Activated CD4-positive, alpha-beta T cell treated with anti-CD3 and anti-CD28 coated beads, Interleukin-2, amount 50 U/mL, for 48 hours (primary cell): Measurements from ENCODE around the gene GABBR1.

ENCODE experiments used
- DNase-seq, 2 experiments: peaks; one replicate each; pipeline ENCODE4 v3.0.0-alpha.2; 2020

GABBR1 gene

DNA sequence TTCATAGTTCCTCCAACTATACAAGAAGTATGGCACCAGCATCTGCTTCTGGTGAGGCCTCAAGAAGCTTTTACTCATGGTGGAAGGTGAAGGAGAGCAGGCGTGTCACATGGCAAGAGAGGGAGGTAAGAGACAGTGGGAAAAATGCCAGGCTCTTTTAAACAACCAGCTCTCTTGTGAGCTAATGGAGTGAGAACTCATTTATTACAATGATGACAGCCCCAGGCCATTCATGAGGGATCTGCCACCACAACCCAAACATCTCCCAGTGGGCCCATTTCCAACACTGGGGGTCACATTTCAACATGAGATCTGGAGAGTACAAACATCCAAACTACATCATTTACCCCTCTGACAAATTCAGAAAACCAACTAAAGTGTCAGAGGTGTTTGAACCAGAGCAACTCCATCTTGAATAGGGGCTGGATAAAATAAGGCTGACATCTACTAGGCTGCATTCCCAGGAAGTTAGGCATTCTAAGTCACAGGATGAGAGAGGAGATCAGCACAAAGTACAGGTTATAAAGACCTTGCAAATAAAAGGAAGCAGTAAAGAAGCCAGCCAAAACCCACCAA lies 71.3 kb downstream of the GABBR1 start:
- DNase-seq: no peak

DNA sequence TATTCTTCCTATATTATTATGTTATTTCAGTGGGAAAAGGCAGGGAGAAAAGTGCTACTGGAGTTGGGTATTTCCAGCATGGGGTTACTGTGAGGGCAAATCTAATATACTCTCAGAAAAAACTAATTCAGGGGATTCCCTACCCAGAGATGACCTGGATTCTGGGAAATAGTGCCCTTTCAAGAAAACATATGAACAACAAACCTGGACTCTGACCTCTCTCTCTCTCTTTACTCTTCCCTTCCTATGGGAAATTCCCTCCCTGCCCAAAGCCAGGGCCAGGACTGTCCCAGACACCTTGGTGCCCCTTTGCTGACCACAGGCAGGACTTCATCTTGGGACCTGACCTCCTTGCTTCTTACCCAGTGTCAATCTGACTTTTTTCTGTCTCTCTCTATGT lies 71.9 kb downstream of the GABBR1 start:
- DNase-seq: no peak

DNA sequence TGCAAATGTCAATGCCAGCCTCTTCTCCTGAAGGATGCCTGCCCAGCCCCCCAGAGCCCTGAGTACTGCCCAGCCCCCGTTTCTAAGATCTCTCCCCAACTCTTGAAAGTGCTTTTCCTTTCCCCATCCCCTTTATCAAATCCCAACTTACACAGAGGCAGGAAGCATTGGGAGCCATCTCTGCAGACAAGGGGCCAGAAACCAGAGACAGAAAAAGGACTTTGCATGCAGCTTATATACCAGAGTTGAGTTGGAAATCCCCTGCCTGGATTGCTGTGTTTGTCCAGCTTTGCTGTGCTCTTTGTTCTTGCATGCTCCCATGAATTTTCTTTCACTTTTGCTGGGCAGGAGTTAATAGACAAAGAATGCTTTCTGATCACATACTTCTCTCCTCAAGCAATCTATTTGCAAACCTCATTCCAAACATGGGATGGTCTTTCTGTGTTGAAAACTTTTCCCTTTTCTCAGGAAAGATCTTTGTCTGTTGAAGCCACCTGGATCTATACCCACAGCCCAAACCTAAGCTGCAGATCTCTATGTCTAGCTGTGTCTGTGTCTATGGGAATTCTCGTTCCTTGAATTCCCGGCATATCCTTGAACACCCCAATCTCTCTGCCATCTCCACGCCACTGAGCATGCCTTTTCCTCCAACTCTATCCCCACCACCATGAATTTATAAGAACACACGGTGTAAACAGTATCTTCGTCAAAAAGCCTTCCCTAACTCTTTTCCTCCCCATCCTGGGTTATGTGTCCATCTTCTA lies 73.3 kb downstream of the GABBR1 start, which contains the start of gene UBD:
UBD (minus strand) TSS at position 209 of the 764 bp plus-strand sequence; CDS start at position 178, 31 bp downstream.
- DNase-seq: no peak

DNA sequence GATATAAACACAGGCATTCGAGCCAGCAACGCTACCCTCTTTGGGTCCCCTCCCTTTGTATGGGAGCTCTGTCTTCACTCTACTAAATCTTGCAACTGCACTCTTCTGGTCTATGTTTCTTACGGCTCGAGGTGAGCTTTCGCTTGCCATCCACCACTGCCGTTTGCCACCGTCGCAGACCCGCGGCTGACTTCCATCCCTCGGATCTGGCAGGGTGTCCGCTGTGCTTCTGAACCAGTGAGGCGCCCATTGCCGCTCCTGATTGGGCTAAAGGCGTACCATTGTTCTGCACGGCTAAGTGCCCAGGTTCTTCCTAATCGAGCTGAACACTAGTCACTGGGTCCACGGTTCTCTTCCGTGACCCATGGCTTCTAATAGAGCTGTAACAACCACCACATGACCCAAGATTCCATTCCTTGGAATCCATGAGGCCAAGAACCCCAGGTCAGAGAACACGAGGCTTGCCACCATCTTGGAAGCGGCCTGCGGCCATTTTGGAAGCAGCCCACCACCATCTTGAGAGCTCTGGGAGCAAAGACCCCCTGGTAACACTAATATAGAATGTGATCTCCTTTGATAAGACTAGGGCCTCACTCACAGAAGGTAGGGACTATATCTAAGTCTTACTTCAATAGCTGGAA lies 74.4 kb downstream of the GABBR1 start:
- no peak for DNase-seq

DNA sequence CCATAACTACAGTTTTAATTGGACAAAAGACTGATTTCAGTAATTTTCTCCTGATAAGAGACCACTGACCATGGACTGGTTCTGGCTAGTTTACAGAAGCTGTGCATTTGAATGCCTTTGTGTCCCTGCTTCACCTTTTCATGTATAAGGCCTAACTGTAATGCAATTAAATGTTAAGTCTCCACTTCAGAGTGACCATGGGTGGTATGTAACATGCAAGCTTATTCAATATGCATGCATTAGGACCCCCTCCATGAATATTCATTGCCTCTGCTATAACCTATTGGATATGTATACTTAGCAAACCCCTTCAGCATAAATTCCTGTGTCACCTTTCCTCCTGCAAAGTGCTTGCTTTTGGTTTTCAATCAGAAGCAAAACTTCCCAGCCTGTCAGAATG lies 75.7 kb downstream of the GABBR1 start:
- DNase-seq: no peak

DNA sequence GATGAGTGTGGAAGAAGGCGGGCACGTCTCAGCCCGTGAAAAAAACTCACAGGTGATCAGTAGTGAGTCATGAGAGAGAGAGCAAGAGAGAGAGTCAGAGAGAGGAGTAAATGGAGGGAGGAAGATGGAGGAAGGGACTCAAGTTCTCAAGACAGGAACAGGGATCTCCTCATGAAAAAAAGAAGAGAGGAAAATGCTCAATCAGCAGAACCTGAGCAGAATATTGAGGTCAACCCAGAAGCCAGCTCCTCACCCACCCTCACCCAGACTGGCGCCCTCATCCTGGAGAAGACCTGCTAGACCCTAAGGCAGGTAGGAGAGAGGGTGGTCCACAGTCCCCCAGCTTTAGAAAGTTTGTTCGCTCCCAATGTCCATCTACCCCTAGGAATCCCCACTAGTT lies 78.2 kb downstream of the GABBR1 start:
- DNase-seq: no peak

DNA sequence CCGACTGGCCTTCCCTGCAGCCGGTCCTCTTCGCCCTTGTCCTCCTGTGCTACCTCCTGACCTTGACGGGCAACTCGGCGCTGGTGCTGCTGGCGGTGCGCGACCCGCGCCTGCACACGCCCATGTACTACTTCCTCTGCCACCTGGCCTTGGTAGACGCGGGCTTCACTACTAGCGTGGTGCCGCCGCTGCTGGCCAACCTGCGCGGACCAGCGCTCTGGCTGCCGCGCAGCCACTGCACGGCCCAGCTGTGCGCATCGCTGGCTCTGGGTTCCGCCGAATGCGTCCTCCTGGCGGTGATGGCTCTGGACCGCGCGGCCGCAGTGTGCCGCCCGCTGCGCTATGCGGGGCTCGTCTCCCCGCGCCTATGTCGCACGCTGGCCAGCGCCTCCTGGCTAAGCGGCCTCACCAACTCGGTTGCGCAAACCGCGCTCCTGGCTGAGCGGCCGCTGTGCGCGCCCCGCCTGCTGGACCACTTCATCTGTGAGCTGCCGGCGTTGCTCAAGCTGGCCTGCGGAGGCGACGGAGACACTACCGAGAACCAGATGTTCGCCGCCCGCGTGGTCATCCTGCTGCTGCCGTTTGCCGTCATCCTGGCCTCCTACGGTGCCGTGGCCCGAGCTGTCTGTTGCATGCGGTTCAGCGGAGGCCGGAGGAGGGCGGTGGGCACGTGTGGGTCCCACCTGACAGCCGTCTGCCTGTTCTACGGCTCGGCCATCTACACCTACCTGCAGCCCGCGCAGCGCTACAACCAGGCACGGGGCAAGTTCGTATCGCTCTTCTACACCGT lies 79.5 kb downstream of the GABBR1 start:
- peak; percentile 19 for DNase-seq

DNA sequence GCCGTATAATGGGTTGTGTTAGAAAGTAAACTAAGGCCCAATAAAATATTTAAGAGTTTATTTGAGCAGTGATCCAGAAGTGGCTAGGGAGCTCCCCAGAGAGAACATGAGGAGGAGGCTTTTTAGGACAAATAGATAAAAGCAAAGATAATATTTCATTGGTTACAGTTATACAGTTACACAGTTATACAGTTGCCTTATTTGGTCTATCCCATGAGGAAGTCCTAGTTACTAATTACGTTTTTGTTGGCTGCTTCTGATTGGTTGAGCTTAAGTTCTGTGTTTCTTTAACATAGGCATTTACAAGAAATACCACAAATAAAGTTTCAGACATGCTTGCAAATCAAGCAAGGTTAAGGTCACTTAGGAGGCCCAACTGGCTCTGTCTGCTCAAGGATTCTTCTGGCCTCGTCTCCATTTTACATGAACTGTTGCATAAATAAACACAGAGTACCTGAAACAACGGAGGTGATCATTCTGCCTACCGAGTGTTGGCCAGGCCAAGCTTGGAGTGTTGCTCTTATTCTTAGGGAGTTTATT lies 80.4 kb downstream of the GABBR1 start:
- DNase-seq: no peak

DNA sequence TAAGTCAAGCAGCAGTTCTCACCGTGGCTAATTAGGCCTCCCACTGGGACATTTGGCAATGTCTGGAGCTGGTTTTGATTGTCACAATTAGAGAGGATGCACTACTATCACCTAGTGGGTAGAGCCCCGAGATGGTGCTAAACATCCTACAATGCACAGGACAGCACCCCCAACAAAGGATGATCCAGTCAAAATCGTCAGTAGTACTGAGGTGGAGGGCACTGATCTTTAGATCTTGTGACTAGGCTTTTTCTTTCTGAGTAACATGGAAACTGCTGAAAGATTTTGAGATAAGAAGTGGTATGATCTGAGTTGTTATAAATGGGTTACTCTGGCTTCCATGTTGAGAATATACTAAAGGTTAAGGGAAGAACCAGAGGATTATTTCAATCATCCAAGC lies 85.4 kb downstream of the GABBR1 start:
- no peak for DNase-seq

DNA sequence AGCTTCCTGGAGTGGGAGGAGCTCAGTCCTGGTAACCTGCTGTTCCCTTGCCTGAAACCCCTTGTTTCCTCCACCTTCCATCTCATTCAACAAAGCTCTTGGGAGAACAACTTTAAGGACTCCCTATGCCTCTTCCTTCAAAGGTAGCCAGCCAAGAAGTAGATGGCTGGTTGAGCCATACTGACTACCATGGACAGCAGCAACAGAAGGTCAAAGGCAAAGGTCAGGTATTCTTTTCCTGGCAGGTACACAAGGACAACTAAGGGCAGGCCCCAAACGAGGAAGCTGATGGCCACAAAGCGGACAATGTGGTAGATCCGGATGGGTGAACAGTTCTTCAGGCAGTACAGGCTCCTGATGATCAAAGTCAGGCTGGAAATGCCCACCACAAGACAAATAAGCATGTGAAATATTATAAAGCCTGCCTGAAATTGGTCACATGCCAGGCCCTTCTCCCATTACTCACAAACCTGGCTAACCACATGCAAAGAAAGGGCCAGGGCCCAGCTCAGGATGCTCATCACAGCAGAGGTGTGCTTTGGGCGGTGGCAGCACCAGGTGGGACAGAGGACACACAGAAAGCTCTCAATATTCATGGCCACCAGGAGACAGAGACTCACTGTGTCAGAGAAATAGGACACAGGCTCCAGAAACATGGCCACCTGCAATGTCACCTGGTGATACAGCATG lies 95.1 kb downstream of the GABBR1 start:
- no peak for DNase-seq

DNA sequence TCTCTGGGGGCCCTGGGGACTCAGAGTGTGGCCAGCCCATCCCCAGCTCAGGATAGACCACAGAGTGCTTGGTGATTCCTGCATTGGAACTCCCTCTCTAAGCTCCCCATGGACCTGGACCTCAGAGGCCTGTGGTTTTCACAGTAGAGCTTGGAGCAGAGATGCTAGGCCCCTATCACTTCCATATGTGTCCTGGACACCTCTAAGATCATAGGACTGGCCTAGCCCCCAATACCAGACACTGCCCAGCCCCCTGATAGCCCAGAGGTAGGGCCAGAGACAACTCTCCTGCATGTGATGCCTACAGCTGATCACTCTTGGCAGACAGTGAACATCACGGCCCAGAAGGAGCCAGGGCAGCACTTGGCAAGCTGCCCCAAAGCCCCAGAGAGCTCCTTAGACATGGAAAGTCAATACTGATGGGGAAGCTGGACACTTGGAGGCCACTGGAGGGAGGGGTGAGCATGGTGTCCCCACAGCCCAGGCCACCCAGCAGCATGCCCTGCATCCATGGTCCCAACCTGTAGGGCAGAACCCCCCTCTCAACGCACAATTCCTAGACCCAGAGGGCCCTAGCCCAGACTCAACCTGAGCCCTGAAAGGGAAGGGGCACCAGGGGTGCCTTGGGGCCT lies 100.5 kb downstream of the GABBR1 start:
- no peak for DNase-seq

DNA sequence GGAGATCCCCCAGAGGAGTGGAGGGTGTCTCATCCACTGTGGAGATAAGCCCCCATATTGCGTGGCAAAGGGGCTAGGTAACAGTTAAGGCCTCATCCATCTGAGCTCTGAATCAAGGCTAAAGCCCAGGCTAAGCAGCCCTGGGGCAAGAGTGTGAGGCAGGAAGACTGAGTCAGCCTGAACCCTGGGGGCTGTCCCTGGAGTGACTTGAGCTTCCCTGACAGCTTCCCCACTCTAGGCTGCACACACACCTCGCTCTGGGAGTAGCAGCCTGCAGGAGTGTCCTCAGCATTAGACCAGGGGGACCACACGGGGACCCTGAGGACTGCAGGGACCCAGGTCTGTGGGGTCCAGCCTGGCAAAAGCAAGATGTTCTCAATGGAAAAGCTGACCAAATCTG lies 101.3 kb downstream of the GABBR1 start:
- DNase-seq: peak; percentile 32 to 34

DNA sequence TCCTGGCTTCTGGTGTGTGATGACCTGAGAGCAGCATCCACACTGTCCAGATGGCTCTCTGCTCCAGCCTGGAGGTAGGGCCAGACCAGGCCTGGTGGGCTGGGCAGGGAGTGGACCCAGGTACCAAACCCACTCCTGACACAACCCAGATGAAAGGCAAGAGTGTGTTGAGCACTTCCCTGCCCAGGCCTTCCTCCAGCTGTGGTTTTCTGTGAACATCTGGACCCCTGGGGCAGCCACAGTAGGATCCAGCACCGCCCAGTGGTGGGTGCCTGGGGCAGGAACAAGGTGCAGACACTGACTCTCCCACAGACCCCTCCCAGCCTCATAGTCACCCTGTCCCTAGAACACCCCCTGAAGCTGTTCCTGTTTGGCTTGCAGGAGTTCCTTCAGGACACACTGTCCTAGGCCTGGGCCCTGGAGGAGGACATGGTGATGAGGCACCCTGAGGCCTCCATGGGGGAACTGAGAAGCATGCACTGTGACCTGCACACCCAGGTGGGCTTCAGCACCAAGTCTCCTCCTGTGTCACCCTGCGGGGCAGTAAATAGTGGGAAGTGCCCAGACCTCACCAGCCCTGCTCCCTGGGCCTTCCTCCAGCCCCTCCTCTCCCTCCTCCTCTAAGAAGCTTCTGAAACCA lies 102.2 kb downstream of the GABBR1 start:
- DNase-seq: no peak

DNA sequence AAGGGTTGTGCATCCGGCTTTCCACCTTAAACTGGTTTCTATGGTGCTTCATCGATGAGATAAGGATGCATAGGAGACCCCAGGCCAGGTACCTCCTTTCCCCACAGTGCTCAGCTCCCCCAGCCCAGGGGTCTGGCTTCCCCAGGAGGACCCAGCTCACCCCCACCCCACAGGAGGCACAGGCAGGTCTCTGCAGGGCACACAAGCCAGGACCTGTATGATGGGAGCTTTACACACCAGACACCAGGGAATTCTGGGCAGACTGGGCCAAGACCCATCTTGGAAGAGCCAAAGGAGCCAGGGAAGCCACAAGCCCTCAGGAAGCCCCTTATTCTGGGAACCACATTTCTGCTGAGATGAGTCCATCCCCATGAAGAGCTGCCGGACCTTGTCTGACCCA lies 103.0 kb downstream of the GABBR1 start:
- DNase-seq: no peak

DNA sequence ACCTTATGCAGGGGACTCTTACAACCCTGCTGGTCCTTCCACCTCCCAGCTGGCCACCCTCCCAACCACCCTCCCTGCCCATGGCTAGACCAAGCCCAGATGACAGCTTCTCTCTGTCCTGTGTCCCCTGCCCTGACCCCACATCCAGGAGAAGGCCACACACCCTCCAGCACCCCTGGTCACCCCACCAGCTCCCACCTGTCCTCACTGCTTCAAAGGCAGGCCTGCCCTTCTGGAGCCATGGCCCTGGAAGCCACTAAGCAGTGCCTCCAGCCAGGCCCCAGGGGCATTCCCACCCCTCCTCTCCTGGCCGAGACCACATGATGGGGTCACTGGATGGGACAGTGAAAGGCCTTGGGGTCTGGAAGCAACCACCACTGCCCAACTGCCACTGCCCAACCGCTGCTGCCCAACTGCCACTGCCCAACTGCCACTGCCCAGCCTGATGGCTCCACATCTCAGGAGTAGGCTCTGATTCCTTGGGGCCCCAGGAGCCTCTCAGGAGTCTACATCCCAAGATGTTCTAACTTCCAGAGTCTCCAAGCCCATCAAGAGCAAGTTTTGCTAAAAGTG lies 103.9 kb downstream of the GABBR1 start:
- no peak for DNase-seq

DNA sequence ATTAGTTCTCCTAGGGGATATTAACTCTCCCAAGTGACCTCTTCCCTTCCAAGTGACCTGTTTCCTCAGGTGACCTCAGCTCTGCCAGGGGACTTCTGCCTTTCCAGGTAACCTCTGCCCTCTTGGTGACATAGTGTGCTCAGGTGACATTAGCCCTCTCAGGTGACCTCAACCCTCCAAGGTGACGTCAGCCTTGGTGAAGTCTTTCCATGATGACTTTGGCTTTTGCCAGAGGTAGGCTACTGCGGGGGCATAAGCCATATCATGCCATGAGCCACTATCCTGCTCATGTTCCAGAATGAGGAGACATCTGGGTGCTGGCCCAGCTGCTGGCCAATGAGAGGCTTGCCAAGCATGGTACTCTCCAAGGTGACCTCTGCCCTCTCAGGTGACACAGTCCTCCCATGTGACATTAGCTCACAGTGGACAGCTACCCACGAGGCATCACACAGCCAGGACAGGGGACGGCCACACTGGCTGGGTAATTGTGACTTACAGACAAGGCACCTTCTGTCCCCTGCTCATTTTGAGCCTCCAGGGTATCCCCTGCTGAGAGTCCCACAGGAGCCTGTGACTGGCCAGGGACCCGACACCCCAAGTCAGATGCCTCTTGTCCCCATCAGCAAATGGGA lies 104.6 kb downstream of the GABBR1 start:
- DNase-seq: no peak

DNA sequence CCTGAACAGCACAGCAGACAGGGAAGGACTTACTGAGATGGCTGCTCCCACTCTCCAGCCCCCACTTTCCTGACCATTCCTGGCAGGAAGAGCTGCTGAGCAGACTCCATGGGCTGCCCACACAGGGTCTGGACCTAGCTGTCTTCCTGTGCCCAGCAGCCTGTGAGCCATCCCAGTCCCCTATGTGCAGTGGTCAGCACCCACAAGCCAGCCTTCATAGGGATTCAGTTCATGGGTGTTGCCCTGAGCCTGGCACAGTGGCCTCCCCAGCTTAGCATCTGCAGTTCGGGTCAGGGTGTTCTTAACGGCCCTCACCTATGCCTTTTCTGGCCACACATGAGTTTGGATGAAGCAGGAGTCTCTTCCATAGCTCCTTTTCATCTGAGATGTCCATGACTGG lies 105.4 kb downstream of the GABBR1 start:
- no peak for DNase-seq

DNA sequence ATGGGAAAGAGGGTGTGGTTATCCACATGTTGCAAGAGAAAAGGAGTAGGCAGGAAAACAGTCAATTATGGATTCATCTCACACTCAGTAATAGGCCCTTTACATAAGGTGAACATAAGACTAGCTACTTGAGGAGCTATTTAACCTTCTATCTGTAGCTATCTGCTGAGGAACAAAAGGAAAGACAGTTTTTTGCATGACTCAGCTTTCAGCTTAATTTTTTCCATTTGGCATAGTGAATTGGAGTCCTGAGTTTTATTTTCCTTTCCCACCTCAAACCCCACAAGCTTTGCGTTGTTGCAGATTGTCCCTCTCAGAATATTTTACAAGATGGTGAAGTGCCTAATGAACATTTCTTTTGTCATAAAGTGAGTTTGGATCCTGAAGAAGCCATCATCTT lies 105.9 kb downstream of the GABBR1 start:
- no peak for DNase-seq

DNA sequence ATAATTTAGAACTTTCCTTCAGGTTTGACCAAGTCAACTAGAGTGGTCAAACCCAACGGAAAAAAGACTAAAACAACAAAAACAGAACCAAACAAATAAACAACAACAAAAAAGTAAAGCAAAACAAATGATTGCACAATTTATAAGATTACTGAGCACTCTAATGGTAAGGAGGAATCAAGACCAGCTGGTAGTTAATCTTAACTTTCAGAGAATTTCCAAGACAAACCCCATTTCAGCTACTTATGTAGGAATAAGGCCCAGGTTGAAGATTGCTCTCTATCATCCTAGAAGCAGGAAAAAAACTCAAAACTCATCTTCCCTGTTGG lies 107.7 kb downstream of the GABBR1 start:
- no peak for DNase-seq

DNA sequence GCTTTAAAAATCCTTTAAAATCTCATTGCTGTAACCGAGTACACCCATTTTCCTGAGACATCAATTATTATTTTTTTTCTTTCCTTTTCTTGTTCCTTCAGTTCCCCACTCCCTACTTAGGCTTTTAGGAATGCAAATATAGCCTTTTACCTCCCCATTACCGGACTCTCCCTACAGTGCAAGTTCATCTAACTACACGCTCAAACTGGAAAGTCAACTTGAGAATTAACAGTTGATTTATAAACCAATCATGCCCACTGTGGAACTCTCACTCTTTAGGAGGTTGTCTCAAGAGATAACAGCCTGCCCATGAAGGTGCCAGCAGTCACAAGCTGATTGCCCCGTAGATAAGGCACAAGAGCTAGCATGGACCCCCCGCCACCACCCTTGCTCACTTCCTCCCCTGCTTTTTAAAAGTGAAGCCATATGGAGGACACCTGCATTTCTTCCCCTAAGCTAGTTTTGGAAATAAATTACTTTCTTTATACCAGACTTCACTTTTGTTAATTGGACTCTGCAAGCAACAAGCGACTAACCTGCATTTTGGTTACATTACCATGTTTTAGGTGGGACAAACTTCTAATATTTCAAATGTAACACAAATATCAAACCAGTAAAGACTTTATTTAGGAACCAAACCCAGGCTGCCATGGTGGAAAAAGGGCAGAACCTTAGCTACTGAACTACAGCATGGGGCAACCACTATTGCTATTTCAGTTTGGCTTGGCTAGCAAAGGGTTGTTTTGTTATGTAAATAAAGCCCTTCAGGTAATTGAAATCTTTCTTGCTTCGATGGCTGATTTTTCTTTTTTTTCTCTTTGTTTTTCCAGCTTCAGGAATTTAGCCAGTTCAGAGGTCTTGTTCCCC lies 108.3 kb downstream of the GABBR1 start:
- no peak for DNase-seq
